NCI-H748 (cell line): ENCODE data around the gene SLC52A3.
"Not testable (repeated sequence)": the region's sequence is repeated elsewhere in the genome, so short reads cannot be mapped to it uniquely, and the experiment has no call there.

Experiments used
- DNase-seq: peaks from one replicate; lab custom pipeline; 2025; ENCODE audit not compliant: unreplicated experiment; lab: John Stamatoyannopoulos, UW

SLC52A3 gene

GRCh38 chr20:768426-768978 is at the start of gene SLC52A3:
Gene SLC52A3 (minus strand): TSS chr20:768500. CDS start chr20:765774, 2,726 bp downstream.
- peak; percentile 47 for DNase-seq

GRCh38 chr20:815914-816606 is 47.8 kb upstream of the SLC52A3 start:
- peak; percentile 77 for DNase-seq

GRCh38 chr20:815226-815625 is 46.9 kb upstream of the SLC52A3 start:
- DNase-seq, result no peak

GRCh38 chr20:813390-813789 is 45.1 kb upstream of the SLC52A3 start:
- DNase-seq, result no peak

- DNase-seq, result not testable (repeated sequence)
Observed at GRCh38 chr20:812435-812814, 44.1 kb upstream of the SLC52A3 start.

GRCh38 chr20:811776-812434 is 43.6 kb upstream of the SLC52A3 start:
- DNase-seq, result not testable (repeated sequence)

- peak; percentile 30 for DNase-seq
Observed at GRCh38 chr20:805713-806112, 37.4 kb upstream of the SLC52A3 start.

- DNase-seq, result no peak
Observed at GRCh38 chr20:801678-802077, 33.4 kb upstream of the SLC52A3 start.

GRCh38 chr20:800026-800425 is 31.7 kb upstream of the SLC52A3 start:
- not testable (repeated sequence) for DNase-seq

GRCh38 chr20:798746-799145 is 30.4 kb upstream of the SLC52A3 start:
- DNase-seq, result not testable (repeated sequence)

GRCh38 chr20:796921-797320 is 28.6 kb upstream of the SLC52A3 start:
- DNase-seq, result no peak

- DNase-seq, result no peak
Observed at GRCh38 chr20:792248-792647, 23.9 kb upstream of the SLC52A3 start.

GRCh38 chr20:791056-791455 is 22.8 kb upstream of the SLC52A3 start:
- no peak for DNase-seq

GRCh38 chr20:787825-788224 is 19.5 kb upstream of the SLC52A3 start:
- DNase-seq, result no peak

- DNase-seq, result no peak
Observed at GRCh38 chr20:779771-780170, 11.5 kb upstream of the SLC52A3 start.

GRCh38 chr20:776165-776564 is 7.9 kb upstream of the SLC52A3 start:
- no peak for DNase-seq

GRCh38 chr20:775679-776135 is 7.4 kb upstream of the SLC52A3 start:
- DNase-seq, result peak; percentile 45

- no peak for DNase-seq
Observed at GRCh38 chr20:774660-775057, 6.4 kb upstream of the SLC52A3 start.

- no peak for DNase-seq
Observed at GRCh38 chr20:774016-774659, 5.8 kb upstream of the SLC52A3 start.

GRCh38 chr20:772806-773205 is 4.5 kb upstream of the SLC52A3 start:
- DNase-seq, result no peak

GRCh38 chr20:771741-772464 is 3.6 kb upstream of the SLC52A3 start:
- no peak for DNase-seq
